Measurements from ENCODE around the gene PLEKHD1.
"Not testable (repeated sequence)": the region's sequence is repeated elsewhere in the genome, so short reads cannot be mapped to it uniquely, and the experiment has no call there.

PLEKHD1 gene

GRCh38 chr14:69484444-69485314, at the start of gene PLEKHD1:
Gene PLEKHD1 (plus strand): TSS chr14:69484728. CDS start chr14:69484966, 238 bp downstream.
- DNase-seq, result peak in 1 of 2 experiments; percentile 19

DNA sequence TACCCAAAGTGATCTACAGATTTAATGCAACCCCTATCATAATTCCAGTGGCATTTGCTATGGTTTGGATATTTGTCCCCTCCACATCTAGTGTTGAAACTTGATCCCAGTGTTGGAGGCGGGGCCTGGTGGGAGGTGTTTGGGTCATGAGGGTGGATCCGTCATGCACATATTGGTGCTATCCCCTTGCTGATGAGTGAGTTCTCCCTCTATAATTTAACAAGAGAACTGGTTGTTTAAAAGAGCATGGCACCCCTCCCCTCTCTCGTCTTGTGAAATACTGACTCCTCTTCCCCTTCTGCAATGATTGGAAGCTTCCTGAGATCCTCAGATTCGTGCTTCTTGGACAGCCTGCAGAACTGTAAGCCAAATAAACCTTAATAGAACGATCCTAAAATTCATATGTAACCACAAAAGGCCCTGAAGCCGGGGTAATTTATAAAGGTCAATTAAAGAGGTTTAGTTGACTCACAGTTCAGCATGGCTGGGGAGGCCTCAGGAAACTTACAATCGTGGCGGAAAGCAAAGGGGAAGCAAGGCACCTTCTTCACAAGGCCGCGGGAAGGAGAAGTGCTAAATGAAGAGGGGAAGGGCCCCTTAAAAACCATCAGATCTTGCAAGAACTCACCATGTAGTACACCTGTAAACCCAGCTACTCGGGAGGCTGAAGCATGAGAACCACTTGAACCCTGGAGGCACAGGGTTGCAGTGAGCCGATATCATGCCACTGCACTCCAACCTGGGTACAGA, 44.8 kb upstream of the PLEKHD1 start:
- DNase-seq, result no peak

GRCh38 chr14:69441948-69442347, 42.6 kb upstream of the PLEKHD1 start:
- DNase-seq, result no peak

DNA sequence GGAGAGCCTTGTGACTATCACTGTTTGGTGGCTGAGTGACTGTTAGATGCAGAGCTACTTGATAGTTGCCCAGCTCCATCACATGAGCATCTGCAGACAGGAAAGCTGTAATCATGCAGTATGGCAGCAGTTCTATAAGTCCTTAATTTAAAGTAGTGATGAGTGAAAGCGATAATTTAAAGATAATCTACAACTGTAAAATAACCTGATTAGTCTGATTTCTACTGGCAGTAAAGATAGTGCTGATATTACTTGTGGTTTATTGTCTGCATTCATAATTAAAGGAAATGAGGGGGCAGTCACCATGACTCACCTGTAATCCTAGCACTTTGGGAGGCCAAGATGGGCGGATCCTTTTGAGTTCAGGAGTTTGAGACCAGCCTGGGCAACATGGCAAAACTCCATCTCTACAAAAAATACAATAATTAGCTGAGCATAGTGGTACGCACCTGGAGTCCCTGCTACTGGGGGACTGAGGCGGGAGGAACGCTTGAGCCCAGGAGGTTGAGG, 41.2 kb upstream of the PLEKHD1 start:
- DNase-seq, result no peak

GRCh38 chr14:69449216-69449615, 35.3 kb upstream of the PLEKHD1 start:
- no peak for DNase-seq

DNA sequence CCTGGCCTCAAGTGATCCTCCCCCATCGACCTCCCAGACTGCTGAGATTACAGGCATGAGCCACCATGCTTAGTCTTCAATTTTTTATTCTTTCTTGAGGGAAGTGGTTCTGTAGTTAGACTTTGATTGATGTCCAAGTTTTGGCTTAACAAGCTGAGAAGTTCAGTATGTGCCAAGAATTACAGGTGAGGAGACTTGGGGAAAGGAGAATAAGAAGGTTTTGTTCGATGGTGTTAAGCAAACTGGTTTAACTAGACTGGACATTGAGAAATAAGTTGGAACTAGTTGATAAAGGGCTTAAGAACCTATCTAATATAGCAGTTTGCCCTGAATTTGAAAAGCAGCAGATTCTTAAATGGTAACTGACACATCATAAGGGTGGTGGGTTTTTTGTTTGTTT, 32.6 kb upstream of the PLEKHD1 start:
- DNase-seq, result no peak

DNA sequence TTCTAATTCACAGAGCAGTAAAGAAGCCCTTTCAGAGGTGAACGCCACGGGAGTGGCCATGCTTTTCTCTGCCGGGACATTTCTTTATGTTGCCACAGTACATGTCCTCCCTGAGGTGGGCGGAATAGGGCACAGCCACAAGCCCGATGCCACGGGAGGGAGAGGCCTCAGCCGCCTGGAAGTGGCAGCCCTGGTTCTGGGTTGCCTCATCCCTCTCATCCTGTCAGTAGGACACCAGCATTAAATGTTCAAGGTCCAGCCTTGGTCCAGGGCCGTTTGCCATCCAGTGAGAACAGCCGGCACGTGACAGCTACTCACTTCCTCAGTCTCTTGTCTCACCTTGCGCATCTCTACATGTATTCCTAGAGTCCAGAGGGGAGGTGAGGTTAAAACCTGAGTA, 26.2 kb upstream of the PLEKHD1 start:
- no peak for DNase-seq

DNA sequence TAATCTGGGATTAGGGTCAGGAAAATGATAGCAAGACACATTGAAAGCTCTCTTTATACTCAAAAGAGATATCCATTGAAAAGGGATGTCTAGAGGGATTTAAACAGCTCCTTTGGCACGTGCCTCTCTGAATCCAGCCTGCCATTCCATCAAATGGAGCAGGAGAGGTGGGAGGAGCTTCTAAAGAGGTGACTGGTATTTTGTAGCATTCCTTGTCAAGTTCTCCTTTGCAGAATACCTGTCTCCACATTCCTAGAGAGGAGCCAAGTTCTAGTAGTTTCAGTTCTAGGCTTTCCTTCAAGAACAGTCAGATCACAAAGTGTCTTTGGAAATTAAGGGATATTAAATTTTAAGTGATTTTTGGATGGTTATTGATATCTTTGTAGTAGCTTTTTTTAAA, 25.4 kb upstream of the PLEKHD1 start:
- DNase-seq, result no peak

DNA sequence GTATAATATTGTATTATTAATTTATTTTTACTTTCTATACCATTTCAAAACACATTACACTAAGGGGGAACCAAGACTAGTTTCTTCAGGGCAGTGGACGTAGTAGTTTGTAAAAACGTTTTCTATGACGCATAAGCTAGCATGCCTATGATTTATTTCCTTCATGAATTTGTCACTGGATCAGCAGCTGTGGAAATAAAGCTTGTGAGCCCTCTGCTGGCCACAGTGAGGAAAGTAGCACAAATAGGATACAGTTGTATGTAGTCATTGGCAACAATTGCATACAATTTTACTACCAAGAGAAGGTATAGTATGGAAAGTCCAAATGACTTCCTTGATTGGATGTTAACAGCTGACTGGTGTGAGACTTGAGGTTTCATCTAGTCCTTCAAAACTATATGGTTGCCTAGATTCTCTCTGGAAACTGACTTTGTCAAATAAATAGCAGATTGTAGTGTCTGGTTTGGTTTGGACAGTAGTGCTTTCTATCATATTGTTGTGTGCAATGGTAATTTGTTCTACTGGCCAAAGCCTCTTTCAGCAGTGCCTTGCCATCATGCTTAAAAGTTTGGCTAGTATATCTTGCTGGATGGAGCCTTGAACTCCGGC, 24.3 kb upstream of the PLEKHD1 start:
- DNase-seq, result peak; percentile 68 to 71

DNA sequence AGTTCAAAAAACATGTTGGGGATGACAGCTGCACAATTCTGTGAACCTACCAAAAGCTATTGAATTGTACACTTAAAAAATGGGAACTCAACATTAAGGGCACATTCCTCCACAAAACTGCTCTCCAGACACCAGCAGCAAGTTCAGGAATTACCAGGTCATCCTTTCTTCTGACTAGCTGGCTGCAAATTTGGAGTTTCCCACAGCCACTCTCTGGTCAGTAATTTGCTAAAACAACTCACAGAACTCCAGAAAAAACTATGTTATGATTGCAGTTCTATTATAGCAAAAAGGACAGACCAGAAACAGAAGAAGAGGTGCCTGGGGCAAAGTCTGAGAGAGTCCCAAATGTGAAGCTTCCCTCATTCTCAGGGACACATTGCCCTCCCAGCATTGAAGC, 20.1 kb upstream of the PLEKHD1 start:
- no peak for DNase-seq

GRCh38 chr14:69464829-69465228, 19.7 kb upstream of the PLEKHD1 start:
- no peak for DNase-seq

DNA sequence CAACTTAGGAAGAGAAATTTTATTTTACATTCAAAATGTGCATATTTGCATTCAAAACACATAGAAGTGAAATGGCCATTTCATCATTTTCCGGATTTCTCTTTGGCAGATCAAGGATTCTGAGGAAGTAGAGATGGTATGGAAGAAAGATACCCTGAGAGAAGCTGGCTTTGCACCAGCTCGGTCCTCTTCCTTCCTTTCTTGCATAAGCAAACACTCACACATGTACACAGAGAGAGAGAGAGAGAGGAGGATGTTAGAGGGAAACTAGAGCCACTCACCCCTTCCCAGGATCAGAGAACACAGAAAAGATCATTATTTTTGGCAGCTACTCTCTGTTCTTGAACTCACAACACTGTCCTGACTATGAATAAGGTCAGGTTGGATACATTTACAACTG, 15.6 kb upstream of the PLEKHD1 start:
- DNase-seq, result no peak

DNA sequence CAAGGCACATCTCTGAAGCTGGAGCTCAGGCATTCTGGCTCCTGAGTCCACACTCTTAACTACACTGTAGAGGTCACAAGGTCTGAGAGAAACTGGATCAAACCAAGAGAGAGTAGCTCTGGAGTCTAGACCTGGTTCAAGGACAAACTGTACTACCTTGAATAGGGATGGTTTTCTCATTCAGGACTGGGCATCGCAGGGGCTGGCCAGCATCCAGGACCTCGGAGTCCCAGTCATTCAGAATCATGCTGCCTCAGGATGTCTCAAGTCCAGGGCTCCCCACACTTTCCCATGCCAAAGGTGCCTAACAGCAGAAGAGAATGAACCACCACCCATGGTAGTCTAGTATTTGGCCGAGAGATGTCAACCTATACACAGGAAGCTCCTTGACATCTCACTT, 13.1 kb upstream of the PLEKHD1 start:
- DNase-seq, result no peak

- peak in 1 of 2 experiments; percentile 26 for DNase-seq
Observed at GRCh38 chr14:69471916-69472315, 12.6 kb upstream of the PLEKHD1 start.

GRCh38 chr14:69473260-69473659, 11.3 kb upstream of the PLEKHD1 start:
- no peak for DNase-seq

GRCh38 chr14:69473946-69474345, 10.6 kb upstream of the PLEKHD1 start:
- no peak for DNase-seq

DNA sequence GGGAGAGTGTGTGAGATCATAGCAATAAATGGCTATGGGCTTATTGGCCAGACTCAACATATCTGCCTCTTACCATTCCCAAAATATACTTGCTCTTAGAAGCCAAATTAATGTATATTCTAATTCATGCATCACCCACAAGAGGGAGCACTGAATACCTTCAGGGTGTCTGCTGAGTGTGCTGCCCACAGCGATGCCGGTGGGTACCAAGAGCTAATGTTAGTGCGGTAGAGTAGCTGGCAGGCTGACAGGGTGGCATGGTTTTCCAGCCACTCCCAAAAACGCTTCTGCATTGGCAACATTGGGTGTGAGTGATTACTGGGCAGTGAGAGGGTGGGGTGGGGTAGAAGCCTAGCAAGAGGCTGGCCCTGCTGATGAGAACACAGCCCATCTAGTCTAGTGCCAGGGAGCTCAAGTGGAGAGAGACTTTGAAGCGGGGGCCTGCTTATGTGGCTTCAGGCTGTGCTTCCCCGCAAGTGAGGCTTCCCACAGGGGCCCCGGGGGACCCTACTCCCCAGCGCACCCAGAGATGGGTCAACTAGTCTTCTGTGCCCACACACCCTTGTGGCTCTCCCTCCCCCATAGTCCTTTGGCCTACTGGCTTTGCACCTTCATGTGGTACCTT, 9.2 kb upstream of the PLEKHD1 start:
- peak; percentile 21 to 24 for DNase-seq

GRCh38 chr14:69476824-69477450, 7.6 kb upstream of the PLEKHD1 start:
- DNase-seq, result not testable (repeated sequence)

GRCh38 chr14:69478055-69478454, 6.5 kb upstream of the PLEKHD1 start:
- not testable (repeated sequence) for DNase-seq

GRCh38 chr14:69479696-69480095, 4.8 kb upstream of the PLEKHD1 start:
- DNase-seq, result no peak

- DNase-seq, result no peak
Observed at GRCh38 chr14:69480136-69480535, 4.4 kb upstream of the PLEKHD1 start.

- DNase-seq, result no peak
Observed at GRCh38 chr14:69481815-69482568, 2.5 kb upstream of the PLEKHD1 start.

Measured in activated T-cell treated with anti-CD3 and anti-CD28 coated beads, Interleukin-2, amount 50 U/mL, for 48 hours (primary cell).